GM21576 (cell line): ENCODE results near the gene COL11A2.

Experiments
- ATAC-seq: cut with Tn5 transposase; IDR thresholded peaks from one replicate; pipeline ENCODE4 v1.9.1; 2021; ENCODE audit warnings: mild to moderate bottlenecking, moderate library complexity; ENCODE audit not compliant: unreplicated experiment

Gene COL11A2

GRCh38 chr6:33206864-33207551, 14.7 kb upstream of the COL11A2 start:
- no peak for ATAC-seq

GRCh38 chr6:33206027-33206863, 14.0 kb upstream of the COL11A2 start:
- ATAC-seq = no peak

DNA sequence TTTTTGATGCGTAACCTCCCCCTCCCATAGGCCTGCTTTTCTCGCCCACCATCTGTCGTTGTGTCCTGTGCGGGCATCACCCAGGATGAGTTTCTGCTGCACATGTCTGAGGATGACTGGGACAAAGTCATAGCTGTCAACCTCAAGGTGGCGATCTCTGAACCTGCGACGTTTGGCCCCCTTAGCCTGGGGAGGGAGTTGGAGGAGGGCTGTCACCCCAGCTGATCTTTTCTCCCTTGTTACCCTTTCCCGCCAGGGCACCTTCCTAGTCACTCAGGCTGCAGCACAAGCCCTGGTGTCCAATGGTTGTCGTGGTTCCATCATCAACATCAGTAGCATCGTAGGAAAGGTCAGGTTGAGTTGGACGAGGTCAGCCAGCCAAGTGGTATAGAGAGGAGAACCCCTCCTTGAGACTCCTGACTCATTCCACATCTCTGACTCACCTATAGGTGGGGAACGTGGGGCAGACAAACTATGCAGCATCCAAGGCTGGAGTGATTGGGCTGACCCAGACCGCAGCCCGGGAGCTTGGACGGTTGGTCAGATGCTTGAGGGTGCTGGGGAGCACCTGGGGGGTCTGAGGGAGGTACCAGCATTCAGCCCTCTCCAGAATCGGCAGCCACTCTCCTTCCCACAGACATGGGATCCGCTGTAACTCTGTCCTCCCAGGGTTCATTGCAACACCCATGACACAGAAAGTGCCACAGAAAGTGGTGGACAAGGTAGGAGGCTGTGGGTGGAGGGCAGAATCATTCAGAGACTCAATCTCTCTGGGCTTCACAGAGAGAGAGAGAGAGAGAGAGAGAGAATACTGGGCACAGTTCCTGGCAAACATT, 13.1 kb upstream of the COL11A2 start:
- ATAC-seq = no peak

DNA sequence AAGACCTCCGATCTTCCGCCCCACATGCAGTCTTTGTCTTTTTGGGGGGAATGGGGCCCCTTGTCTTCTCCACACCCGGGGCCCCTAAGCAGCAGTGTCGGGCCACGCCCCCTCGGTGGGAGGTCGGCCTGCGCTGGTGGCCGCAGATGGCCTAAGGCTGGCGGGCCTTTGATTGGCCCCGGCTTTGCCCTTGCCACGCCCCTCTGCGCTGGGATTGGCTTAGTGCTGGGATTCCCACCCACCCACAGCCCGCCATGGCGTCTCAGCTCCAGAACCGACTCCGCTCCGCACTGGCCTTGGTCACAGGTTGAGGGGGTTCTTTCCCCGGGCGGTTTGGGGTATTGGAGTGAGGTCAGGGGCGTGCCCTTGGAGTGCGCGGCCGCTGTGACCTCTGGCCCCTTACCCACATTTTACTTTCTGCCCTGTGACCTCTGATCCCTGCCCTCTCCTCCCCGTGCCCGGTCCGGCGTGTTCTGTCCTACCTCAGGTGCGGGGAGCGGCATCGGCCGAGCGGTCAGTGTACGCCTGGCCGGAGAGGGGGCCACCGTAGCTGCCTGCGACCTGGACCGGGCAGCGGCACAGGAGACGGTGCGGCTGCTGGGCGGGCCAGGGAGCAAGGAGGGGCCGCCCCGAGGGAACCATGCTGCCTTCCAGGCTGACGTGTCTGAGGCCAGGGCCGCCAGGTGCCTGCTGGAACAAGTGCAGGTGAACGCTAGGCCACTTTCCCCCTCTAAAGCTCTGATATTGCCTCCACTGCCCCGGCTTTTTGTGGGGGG, 12.3 kb upstream of the COL11A2 start, which contains the start of gene HSD17B8:
Gene HSD17B8 (plus strand): TSS at position 241 of the 776 bp plus-strand sequence. CDS start 14 bp downstream, at position 255.
- ATAC-seq = peak; percentile 43

DNA sequence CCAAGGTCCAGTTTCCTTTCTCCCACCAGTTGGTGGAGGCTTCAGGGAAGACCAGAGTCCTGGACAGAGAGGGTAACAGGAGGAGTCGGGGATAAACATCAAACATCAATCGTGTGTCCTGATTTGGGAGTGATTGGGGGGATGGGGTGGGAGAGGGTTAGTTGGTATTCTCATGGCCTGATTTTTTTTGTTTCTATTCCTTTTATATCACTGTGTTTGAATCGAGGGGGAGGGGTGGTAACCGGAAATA, 11.8 kb upstream of the COL11A2 start:
- ATAC-seq = no peak

- ATAC-seq = no peak
These were observed 11.3 kb upstream of the COL11A2 start for GRCh38 chr6:33203443-33204164.

- ATAC-seq = no peak
These were observed 10.5 kb upstream of the COL11A2 start for GRCh38 chr6:33202799-33203198.

DNA sequence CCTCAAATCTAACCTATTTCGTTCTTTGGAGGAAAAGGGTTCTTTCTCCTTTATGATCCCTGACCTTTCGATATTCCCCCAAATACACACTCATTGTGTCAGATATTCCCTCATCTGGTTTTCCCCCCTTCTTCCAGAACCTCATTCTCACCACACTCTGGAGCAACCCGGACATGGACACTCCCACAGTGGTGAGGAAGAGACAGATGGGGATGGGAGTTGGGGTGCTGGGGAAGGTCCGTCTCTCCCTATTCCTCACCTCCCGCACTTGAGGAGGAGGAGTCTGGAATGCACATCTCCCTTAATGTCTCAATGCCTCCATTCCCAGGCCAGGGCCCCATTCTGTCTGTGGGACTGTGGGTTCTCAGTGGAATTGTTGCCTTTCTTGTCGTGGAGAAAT, 9.7 kb upstream of the COL11A2 start:
- ATAC-seq = no peak

DNA sequence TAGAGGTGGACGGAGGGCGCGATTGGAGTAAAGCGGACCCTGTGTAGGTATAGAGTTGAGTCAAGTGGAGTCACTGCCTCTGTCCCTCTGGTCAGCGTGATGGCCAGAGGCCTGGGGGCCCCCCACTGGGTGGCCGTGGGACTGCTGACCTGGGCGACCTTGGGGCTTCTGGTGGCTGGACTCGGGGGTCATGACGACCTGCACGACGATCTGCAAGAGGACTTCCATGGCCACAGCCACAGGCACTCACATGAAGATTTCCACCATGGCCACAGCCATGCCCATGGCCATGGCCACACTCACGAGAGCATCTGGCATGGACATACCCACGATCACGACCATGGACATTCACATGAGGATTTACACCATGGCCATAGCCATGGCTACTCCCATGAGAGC, 8.9 kb upstream of the COL11A2 start:
- ATAC-seq = no peak

DNA sequence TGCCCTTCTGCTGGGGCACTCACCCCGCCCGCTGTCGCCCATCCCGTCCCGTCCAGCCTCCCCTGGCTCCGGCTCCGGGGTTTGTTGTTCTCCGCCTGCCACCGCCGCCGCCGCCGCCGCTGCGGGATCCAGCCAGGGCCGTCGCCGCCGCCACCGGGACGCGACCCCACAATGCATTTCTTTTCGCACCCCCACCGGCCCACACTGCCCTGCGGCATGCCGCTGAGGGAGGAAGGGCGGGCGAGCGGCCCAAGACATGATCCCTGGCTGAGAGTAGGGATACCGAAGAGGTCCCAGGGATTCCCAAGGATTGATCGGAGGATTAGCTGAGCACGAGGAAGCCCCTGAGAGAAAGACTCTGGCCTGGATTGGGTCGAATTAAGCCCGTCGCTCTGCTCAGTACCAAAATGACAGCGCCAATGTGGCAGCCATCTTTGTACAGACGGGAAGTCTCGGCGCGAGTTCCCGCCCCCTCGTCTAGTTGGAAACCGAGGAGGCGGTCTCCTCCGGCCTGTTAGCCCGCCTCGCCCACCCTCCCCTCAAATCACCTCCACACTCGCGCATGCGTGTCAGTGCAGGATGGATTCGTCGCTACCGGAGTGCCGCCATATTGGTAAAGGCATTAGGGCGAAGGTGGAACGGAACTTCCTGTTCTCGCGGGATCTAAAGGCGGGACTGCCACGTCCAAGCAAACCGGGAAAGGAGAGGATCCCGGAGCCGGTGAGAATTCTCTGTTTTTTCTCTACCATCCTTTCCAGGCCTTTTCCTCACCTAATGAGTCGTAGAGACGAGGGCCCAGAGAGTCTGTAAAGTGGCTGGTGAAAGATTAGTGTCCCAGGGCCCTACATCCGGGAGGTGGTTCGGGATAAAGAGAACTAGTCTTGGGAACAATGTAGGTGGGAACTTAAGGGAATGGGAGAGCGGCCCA, 8.2 kb upstream of the COL11A2 start, which contains the start of the genes RXRB and SLC39A7:
Gene RXRB (minus strand): TSS at position 447 of the 928 bp plus-strand sequence. CDS start 189 bp downstream, at position 258.
Gene SLC39A7 (plus strand): TSS at position 649 of the 928 bp plus-strand sequence. CDS start 379 bp downstream, outside the sequence.
- peak; percentile 42 for ATAC-seq

GRCh38 chr6:33199687-33200218, 7.5 kb upstream of the COL11A2 start:
- peak; percentile 24 for ATAC-seq

DNA sequence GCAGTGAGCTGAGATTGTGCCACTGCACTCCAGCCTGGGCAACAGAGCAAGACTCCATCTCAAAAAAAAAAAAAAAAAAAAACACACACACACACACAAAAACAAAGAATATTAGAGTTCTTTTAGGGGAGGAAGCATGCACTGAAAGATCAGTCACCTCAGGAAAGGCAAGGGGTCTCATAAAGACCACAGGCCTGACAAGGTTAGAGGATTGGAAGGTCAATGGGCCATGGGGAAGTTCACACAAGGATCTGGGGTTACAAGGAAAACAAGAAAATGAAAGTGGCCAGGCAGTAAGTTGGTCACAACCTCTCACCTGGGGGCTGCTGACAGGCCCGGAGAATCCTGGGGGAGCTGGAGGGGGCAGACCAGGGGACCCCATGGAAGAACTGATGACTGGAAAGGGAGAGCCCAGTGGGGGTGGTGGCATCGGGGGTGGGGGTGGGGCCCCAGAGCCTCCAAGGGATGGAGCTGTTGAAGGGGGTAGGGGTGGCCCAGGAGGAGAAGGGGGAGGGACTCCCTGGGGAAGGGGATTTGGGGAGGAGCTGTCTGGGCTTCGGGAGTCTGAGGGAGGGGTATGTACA, 6.7 kb upstream of the COL11A2 start:
- no peak for ATAC-seq

- ATAC-seq = no peak
These were observed 6.0 kb upstream of the COL11A2 start for GRCh38 chr6:33198159-33198852.

- ATAC-seq = no peak
These were observed 5.3 kb upstream of the COL11A2 start for GRCh38 chr6:33197431-33198048.

GRCh38 chr6:33195304-33196165, 3.3 kb upstream of the COL11A2 start:
- ATAC-seq = no peak

GRCh38 chr6:33194431-33194979, 2.2 kb upstream of the COL11A2 start:
- no peak for ATAC-seq
